Measurements from ENCODE around the gene TNFSF10. TPM values are rescaled to one million over a fixed set of nuclear protein-coding genes. Genes with fewer than 3 reads are reported as not detected.
"Not testable (repeated sequence)": the region's sequence is repeated elsewhere in the genome, so short reads cannot be mapped to it uniquely, and the experiment has no call there.

The TNFSF10 gene
- total RNA-seq, 6 experiments from 2014 or later = 12.9 to 57.6 (median 40.0) TPM

GRCh38 chr3:172527306-172527705 is 4.1 kb upstream of the TNFSF10 start:
- no peaks in the 10 kb centered on the region for H3K27me3 ChIP-seq

GRCh38 chr3:172525116-172525613 is 1.9 kb upstream of the TNFSF10 start:
- WGBS (ENCODE audit: insufficient coverage, low coverage, low lambda C conversion rate, missing lambda C conversion rate) = 94% methylated on average over 15 of the region's 18 CpGs
- intact Hi-C loops (cut with DNase I) = no loop called here
- Histone ChIP-seq H3K27ac (no peak overlapping the region), H3K36me3 (no peaks in the 10 kb centered on the region), H3K27me3 (no peaks in the 10 kb centered on the region), H3K4me1 (peaks cover 0 to 5% (median 0%) of the 10 kb centered on the region in 4 donors), H3K4me3 (no peak overlapping the region), H3K9me3 (no peaks in the 10 kb centered on the region)
- no peak for TF ChIP-seq CTCF (IDR thresholded peaks at IDR 0.05)
- no peak for TF ChIP-seq POLR2A (IDR thresholded peaks at IDR 0.05)
- ATAC-seq (no peak), DNase-seq (no peak)

More at GRCh38 chr3:172527306-172527705, 4.1 kb upstream of the TNFSF10 start:
- WGBS (ENCODE audit: insufficient coverage, low coverage, low lambda C conversion rate, missing lambda C conversion rate) = 81% methylated on average over 2 of the region's 2 CpGs
- TF ChIP-seq CTCF (IDR thresholded peaks at IDR 0.05) (no peak), POLR2A (IDR thresholded peaks at IDR 0.05) (no peak)
- Histone ChIP-seq H3K9me3 (no peaks in the 10 kb centered on the region), H3K4me1 (peaks cover 0 to 5% (median 0%) of the 10 kb centered on the region in 4 donors), H3K36me3 (no peaks in the 10 kb centered on the region), H3K27ac (no peak overlapping the region), H3K4me3 (no peak overlapping the region)
- DNase-seq (no peak), ATAC-seq (no peak)
- intact Hi-C loops (cut with DNase I) = no loop called here

DNA sequence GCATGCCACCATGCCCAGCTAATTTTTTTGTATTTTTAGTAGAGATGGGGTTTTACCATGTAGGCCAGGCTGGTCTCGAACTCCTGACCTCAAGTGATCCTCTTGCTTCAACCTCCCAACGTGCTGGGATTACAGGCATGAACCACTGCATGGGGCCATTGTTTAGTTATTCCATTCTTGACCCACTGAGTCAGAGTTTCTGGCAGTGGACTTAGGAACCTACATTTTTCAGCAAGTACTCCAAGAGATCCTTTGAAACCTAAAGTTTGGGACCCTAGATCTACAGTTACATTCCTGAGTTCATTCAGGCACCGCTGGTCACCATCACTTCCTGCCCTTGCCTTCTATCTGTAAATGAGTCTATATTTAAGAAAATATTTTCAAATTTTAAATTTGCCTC is 1.4 kb upstream of the TNFSF10 start:
- H3K27ac ChIP-seq = no peak overlapping the region
- TF ChIP-seq CTCF (IDR thresholded peaks at IDR 0.05) = no peak
- TF ChIP-seq POLR2A (IDR thresholded peaks at IDR 0.05) = no peak
- ATAC-seq (no peak), DNase-seq (no peak)
- no peak overlapping the region for H3K4me3 ChIP-seq
- no peaks in the 10 kb centered on the region for H3K27me3 ChIP-seq
- intact Hi-C loops (cut with DNase I) = no loop called here
- peaks cover 0 to 10% (median 0%) of the 10 kb centered on the region in 4 donors for H3K4me1 ChIP-seq
- WGBS (ENCODE audit: insufficient coverage, low coverage, low lambda C conversion rate, missing lambda C conversion rate) = 65% methylated on average over 2 of the region's 3 CpGs
- H3K36me3 ChIP-seq = no peaks in the 10 kb centered on the region
- H3K9me3 ChIP-seq = no peaks in the 10 kb centered on the region

GRCh38 chr3:172521837-172522726 is 1.1 kb downstream of the TNFSF10 start:
- H3K36me3 ChIP-seq; H3K27me3 ChIP-seq; intact Hi-C loops (cut with DNase I); H3K9me3 ChIP-seq; DNase-seq: not testable (repeated sequence)
- H3K4me1 ChIP-seq = peaks cover under 1 to 35% (median 8%) of the 10 kb centered on the region in 4 donors
- peak; percentile 4 to 43 (median 25) for ATAC-seq
- H3K4me3 ChIP-seq = peak overlapping the region; percentile 47 to 84 (median 68)
- H3K27ac ChIP-seq = peak overlapping the region; percentile 69 to 94 (median 88)
- 7% methylated on average over 6 of the region's 6 CpGs for WGBS (ENCODE audit: insufficient coverage, low coverage, low lambda C conversion rate, missing lambda C conversion rate)

DNA sequence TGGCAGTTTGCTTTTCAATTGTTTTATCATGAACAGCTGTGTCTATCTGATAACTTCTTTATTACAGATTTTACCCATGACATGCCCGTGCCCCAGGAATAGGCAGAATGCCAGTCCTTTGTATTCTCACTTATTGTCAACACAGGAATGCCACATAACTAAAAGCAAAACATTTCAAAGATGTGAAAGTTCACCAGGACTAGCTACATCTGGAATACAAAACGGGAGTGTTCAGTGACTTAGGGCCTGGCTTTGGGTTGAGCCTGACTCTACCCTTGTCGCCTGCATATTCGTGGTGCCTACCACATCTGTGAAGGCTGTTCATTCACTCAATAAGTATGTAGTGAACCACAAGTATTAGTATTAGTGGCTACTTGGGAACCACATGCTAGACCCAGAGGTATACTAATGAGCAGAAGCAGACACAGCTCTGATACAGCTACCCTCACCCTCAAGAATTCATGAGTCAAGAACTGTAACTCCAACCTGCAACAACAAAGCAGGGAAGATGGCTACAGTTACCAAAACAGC is 2.9 kb downstream of the TNFSF10 start:
- peak in 1 of 4 donors; percentile 5 for ATAC-seq
- H3K27me3 ChIP-seq = no peaks in the 10 kb centered on the region
- DNase-seq = no peak
- no peaks in the 10 kb centered on the region for H3K9me3 ChIP-seq
- H3K4me1 ChIP-seq = peaks cover 2 to 53% (median 17%) of the 10 kb centered on the region in 4 donors
- WGBS (ENCODE audit: insufficient coverage, low coverage, low lambda C conversion rate, missing lambda C conversion rate) = 4% methylated on average over 4 of the region's 4 CpGs
- peak overlapping the region; percentile 11 to 84 (median 68) for H3K4me3 ChIP-seq
- H3K36me3 ChIP-seq = no peaks in the 10 kb centered on the region
- no peak for TF ChIP-seq POLR2A (IDR thresholded peaks at IDR 0.05)
- no peak for TF ChIP-seq CTCF (IDR thresholded peaks at IDR 0.05)
- intact Hi-C loops (cut with DNase I) = no loop called here
- peak overlapping the region; percentile 24 to 88 (median 78) for H3K27ac ChIP-seq
